Thymus (tissue), 11 donors: ENCODE data around the gene OR2S2. TPM values are rescaled to one million over a fixed set of nuclear protein-coding genes. Genes with fewer than 3 reads are reported as not detected.

Source experiments
- DNase-seq, 9 donors: peaks; one replicate each; pipeline ENCODE4 v3.0.0-alpha.2; 2013; ENCODE audit warnings: low spot score in 9 of 9, low read depth in 6 of 9, missing footprints in 1 of 9
- H3K27ac ChIP-seq, 2 donors: one replicate each; pipeline ENCODE4 v1.5.1; 2013; ENCODE audit warnings: control low read depth in 1 of 2, low read depth in 1 of 2, low read length in 1 of 2, mild to moderate bottlenecking in 1 of 2, moderate library complexity in 1 of 2
- H3K27me3 ChIP-seq, 2 donors: one replicate each; pipeline ENCODE4 v1.5.1; 2013; ENCODE audit warnings: low read length in 1 of 2; ENCODE audit not compliant: control insufficient read depth in 2 of 2, insufficient read depth in 1 of 2
- H3K36me3 ChIP-seq, 2 donors: one replicate each; pipeline ENCODE4 v1.5.1; 2013; ENCODE audit warnings: low read length in 1 of 2, mild to moderate bottlenecking in 1 of 2, moderate library complexity in 1 of 2; ENCODE audit not compliant: control insufficient read depth in 2 of 2, insufficient read depth in 2 of 2
- H3K4me1 ChIP-seq, 2 donors: one replicate each; pipeline ENCODE4 v1.5.1; 2013; ENCODE audit warnings: low read length in 2 of 2; ENCODE audit not compliant: control insufficient read depth in 2 of 2, insufficient read depth in 2 of 2
- H3K4me3 ChIP-seq, 2 donors: one replicate each; pipeline ENCODE4 v1.5.1; 2013; ENCODE audit warnings: low read length in 2 of 2, control low read depth in 1 of 2, mild to moderate bottlenecking in 1 of 2
- H3K9me3 ChIP-seq, 2 donors: one replicate each; pipeline ENCODE4 v1.5.1; 2013; ENCODE audit warnings: low read length in 1 of 2, mild to moderate bottlenecking in 1 of 2; ENCODE audit not compliant: control insufficient read depth in 2 of 2, insufficient read depth in 1 of 2
- WGBS: extraction: QIAGEN DNeasy Blood & Tissue Kit; methylation state at CpG from one replicate; pipeline ENCODE4 v1.1.7; 2013; 5-methylcytosine and 5-hydroxymethylcytosine counted together
- polyA plus RNA-seq: library from polyadenylated mRNA; stranded (reverse); fragments of 200-250 nt; gene quantifications from one replicate; pipeline ENCODE4 v1.2.3, GENCODE V29; 2013
- total RNA-seq: library from RNA; stranded (reverse); fragments of 120-200 nt; gene quantifications from one replicate; pipeline ENCODE4 v1.2.4, GENCODE V29; 2013
- donor health status: healthy.

The OR2S2 gene
- total and polyA plus RNA-seq, 2 donors: 0.02 TPM; not detected in 1

DNA sequence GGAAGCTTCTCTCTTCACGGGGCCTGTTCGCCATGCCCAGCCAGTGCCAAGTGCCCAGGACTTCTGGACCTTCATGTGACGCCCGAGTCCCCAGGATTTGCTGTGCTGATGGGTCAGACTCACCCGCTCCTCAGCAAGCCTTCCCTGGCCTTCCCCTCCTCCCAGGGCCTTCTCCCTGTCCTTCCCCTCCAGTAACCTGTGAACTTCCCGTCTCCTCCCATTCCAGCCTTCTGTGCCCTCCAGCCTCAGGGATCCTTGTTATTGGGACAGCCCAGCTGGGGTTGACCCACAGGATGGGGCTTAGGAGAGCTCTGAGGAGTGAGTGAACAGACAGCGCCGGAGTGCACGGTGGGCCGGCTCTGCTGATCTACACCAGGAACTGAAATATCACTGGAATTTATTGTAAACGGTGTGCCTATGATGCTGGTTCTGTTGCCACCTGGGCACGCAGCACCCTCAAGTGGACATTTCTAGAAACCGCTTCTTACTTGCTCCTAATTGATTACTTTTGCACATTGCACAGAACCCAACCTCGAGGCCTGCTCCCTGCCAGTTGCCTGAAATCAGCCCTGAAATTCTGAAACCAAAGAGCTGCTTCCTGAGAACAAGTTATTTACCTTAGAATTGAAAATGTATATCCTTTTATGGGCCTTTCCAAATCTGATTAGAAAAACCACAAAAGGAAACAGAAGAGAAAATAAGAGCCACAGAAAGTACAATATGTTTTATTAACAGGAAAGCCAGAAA is 47.2 kb downstream of the OR2S2 start:
- peak overlapping the region; percentile 50 to 60 for H3K27ac ChIP-seq

DNA sequence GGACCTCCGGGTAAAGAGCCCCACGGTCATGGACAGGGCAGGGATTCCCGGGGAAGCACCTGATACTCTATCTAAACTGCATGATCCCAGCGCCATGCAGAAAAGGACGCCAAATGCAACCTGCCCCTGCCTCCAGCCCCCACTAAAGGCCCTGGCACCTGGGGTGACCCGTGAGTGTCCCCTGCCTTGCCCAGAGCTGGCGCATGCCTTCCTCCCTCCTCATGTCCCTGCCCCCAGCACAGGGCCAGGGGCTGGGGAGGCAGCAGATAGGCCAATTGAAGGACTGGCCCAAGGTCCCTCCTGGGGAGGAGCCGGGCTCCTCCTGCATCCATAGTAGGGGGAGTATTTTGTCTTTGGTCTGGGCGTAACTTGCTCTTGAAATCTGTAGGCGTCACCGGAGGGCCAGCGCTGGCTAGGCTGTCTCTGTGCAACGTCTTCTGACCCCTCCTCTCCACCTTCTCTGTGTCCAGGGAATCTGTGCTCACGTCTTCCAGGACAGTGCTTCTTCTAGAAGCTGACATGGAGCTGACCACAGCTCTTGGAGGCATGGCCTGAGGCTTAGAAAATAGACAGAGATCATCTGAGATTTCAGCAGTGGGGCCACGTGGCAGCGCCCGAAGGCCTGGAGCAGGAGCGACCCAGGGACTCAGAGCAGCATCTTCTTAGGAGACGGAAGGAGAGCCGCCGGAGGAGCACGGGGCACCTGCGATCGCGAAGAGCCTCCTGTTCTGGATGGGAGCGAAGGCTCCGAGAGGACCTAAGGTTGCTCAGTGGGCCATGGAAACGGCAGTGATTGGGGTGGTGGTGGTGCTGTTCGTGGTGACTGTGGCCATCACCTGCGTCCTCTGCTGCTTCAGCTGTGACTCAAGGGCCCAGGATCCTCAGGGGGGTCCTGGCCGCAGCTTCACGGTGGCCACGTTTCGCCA is 48.0 kb downstream of the OR2S2 start:
- Histone ChIP-seq H3K36me3 (no peaks in the 10 kb centered on the region), H3K4me1 (peaks cover 12 to 64% of the 10 kb centered on the region in 2 donors), H3K27ac (peak overlapping the region; percentile 50 to 60), H3K27me3 (no peaks in the 10 kb centered on the region), H3K4me3 (no peak overlapping the region), H3K9me3 (no peaks in the 10 kb centered on the region)
- 97% methylated on average over 34 of the region's 34 CpGs for WGBS
- DNase-seq: no peak

More for the DNA sequence above, 47.2 kb downstream of the OR2S2 start:
- peaks cover 12 to 61% of the 10 kb centered on the region in 2 donors for H3K4me1 ChIP-seq
- H3K9me3 ChIP-seq: no peaks in the 10 kb centered on the region
- no peak overlapping the region for H3K4me3 ChIP-seq
- DNase-seq: peak in 3 of 9 donors; percentile 32 to 66 (median 44)
- no peaks in the 10 kb centered on the region for H3K36me3 ChIP-seq
- WGBS: 53% methylated on average over 14 of the region's 14 CpGs
- no peaks in the 10 kb centered on the region for H3K27me3 ChIP-seq

DNA sequence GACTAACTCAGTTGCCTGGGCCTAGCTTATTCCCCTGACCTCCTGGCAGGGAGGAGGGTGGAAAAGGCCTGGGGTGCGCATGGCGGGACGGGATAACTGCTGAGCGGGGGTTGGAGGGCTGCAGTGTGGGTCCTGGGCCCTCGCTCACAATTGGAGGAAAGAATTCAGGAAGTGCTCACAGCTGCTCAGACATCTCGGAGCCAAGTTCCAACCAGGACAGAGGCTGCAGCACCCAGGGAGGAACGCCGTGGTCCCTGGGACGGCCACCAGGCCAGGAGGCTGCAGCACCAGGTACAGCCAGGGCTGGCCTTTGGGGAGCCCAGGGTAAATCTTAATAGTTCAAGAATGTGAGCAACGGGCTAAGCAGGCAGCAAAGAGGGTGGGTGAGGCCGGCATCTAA is 48.7 kb downstream of the OR2S2 start, which contains the start of gene SPAAR:
Gene SPAAR (plus strand): TSS at position 217 of the 400 bp plus-strand sequence. CDS start 974 bp downstream, outside the sequence.
- Histone ChIP-seq H3K36me3 (no peaks in the 10 kb centered on the region), H3K4me3 (no peak within 1 kb of the TSS), H3K27ac (peak within 1 kb of the TSS; percentile 47 to 57), H3K4me1 (peaks cover 12 to 69% of the 10 kb centered on the region in 2 donors), H3K9me3 (no peaks in the 10 kb centered on the region), H3K27me3 (no peaks in the 10 kb centered on the region)
- DNase-seq: no peak
- WGBS: 89% methylated on average over 11 of the region's 11 CpGs

DNA sequence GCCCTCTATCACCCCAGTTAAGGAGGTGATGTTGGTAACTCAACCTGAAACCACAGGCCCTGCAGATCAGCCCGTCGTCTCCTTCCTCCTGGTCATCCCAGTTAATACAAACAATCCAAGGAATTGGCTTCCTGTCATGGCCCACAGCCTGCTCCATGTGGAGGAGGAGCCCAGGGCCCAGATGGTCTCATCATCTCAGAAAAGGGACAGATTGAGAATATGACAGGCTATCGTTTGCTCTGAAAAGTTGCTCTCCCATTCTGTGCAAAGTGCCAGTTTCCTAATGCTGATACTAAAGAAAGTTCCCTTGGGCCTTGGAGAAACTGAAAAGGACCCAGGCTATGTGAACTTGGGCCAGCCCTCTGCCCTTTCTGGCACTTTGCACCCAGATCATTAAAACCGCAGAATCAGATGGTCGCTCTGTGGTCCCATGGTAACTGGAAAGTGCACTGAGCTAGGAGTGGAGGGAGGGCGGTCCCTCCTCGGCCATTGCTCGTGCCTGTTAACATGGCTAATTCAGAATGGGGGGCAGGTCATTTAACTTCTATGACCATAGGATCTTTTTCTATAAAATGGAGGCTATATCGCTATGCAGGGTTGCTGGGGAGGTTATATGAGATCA is 49.3 kb downstream of the OR2S2 start:
- Histone ChIP-seq H3K4me3 (no peak overlapping the region), H3K4me1 (peaks cover 12 to 71% of the 10 kb centered on the region in 2 donors), H3K9me3 (no peaks in the 10 kb centered on the region), H3K27ac (peak overlapping the region; percentile 47 to 57), H3K27me3 (no peaks in the 10 kb centered on the region), H3K36me3 (no peaks in the 10 kb centered on the region)
- DNase-seq: no peak
- 87% methylated on average over 9 of the region's 9 CpGs for WGBS

DNA sequence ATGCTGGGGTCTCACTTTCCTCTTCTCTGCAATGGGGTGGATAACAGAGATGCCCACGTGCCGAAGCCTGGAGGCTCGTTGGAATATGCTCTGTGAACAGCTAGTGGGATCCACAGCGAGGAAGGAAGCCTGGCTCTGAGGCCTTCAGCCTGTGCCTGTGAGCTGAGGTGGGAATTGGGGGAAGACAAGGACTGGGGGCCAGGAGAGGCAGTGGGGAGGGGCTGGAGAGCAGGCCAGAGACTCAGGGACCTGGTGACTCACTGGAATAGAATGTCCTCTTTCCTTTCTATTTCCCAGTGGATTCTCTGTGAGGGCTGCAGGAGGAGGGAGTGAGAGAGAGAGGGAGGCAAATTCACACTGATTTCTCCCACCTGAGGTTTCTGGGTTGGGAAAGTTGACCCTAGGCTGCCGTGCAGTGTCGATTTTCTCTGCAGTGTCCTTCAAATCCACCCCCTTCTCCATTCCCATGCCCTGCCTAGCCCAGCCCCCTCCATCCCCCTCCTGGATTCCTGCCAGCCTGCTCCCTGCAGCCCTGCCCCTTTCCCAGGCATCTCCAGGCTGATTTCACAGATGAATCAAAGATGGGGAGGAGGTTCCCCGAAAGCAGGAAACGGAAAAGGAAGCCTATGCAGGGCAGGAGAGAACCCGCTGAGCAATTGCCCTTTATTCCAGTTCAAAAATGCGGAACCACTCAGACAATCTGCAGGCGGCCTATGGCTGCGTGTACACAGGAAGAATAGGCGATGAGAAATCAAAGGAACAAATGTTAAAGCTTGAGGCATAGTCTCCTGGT is 50.0 kb downstream of the OR2S2 start:
- 48% methylated on average over 13 of the region's 13 CpGs for WGBS
- peak in 1 of 9 donors; percentile 31 for DNase-seq
- H3K4me1 ChIP-seq: peaks cover 12 to 76% of the 10 kb centered on the region in 2 donors
- no peaks in the 10 kb centered on the region for H3K9me3 ChIP-seq
- no peak overlapping the region for H3K4me3 ChIP-seq
- peak overlapping the region; percentile 57 to 64 for H3K27ac ChIP-seq
- H3K27me3 ChIP-seq: no peaks in the 10 kb centered on the region
- H3K36me3 ChIP-seq: no peaks in the 10 kb centered on the region

Other genes starting within 250 kb of the OR2S2 start
- 83.0 TPM for gene TLN1, start 226.0 kb downstream of the OR2S2 start, total RNA-seq
- 74.5 TPM for gene TLN1, start 226.0 kb downstream of the OR2S2 start, polyA plus RNA-seq
- 23.2 TPM for gene CREB3, start 225.5 kb downstream of the OR2S2 start, total RNA-seq
- gene CREB3, start 225.5 kb downstream of the OR2S2 start, polyA plus RNA-seq: 25.6 TPM
- gene GBA2, start 208.9 kb downstream of the OR2S2 start, total RNA-seq: 21.7 TPM
- gene GBA2, start 208.9 kb downstream of the OR2S2 start, polyA plus RNA-seq: 36.9 TPM
- gene RGP1, start 208.9 kb downstream of the OR2S2 start, total RNA-seq: 7.4 TPM
- gene RGP1, start 208.9 kb downstream of the OR2S2 start, polyA plus RNA-seq: 6.5 TPM
- gene MSMP, start 203.9 kb downstream of the OR2S2 start, total RNA-seq: not detected
- gene MSMP, start 203.9 kb downstream of the OR2S2 start, polyA plus RNA-seq: 0.25 TPM
- 4.3 TPM for gene NPR2, start 166.6 kb downstream of the OR2S2 start, total RNA-seq
- 9.3 TPM for gene NPR2, start 166.6 kb downstream of the OR2S2 start, polyA plus RNA-seq
- gene SPAG8, start 145.9 kb downstream of the OR2S2 start, total RNA-seq: 3.1 TPM
- 3.4 TPM for gene SPAG8, start 145.9 kb downstream of the OR2S2 start, polyA plus RNA-seq
- 68.4 TPM for gene HINT2, start 143.1 kb downstream of the OR2S2 start, total RNA-seq
- 68.3 TPM for gene HINT2, start 143.1 kb downstream of the OR2S2 start, polyA plus RNA-seq
- under 0.01 TPM for gene FAM221B, start 129.4 kb downstream of the OR2S2 start, total RNA-seq
- gene FAM221B, start 129.4 kb downstream of the OR2S2 start, polyA plus RNA-seq: 0.05 TPM
- gene TMEM8B, start 128.9 kb downstream of the OR2S2 start, total RNA-seq: 1.5 TPM
- 11.9 TPM for gene TMEM8B, start 128.9 kb downstream of the OR2S2 start, polyA plus RNA-seq
- gene OR13J1, start 87.8 kb downstream of the OR2S2 start, total RNA-seq: not detected
- gene OR13J1, start 87.8 kb downstream of the OR2S2 start, polyA plus RNA-seq: not detected
- 0.14 TPM for gene HRCT1, start 52.0 kb downstream of the OR2S2 start, total RNA-seq
- gene HRCT1, start 52.0 kb downstream of the OR2S2 start, polyA plus RNA-seq: 6.1 TPM
- 0.09 TPM for gene SPAAR, start 48.7 kb downstream of the OR2S2 start, total RNA-seq
- gene SPAAR, start 48.7 kb downstream of the OR2S2 start, polyA plus RNA-seq: 1.2 TPM
- 3.3 TPM for gene RECK, start 78.8 kb upstream of the OR2S2 start, total RNA-seq
- gene RECK, start 78.8 kb upstream of the OR2S2 start, polyA plus RNA-seq: 6.6 TPM
- gene GLIPR2, start 178.6 kb upstream of the OR2S2 start, total RNA-seq: 19.8 TPM
- gene GLIPR2, start 178.6 kb upstream of the OR2S2 start, polyA plus RNA-seq: 27.0 TPM
- 0.05 TPM for gene CCIN, start 211.2 kb upstream of the OR2S2 start, total RNA-seq
- gene CCIN, start 211.2 kb upstream of the OR2S2 start, polyA plus RNA-seq: 0.05 TPM
- 199 TPM for gene CLTA, start 232.8 kb upstream of the OR2S2 start, total RNA-seq
- 131 TPM for gene CLTA, start 232.8 kb upstream of the OR2S2 start, polyA plus RNA-seq